ENCODE data around the gene DRICH1.
"Not testable (repeated sequence)": the region's sequence is repeated elsewhere in the genome, so short reads cannot be mapped to it uniquely, and the experiment has no call there.

DRICH1 gene

DNA sequence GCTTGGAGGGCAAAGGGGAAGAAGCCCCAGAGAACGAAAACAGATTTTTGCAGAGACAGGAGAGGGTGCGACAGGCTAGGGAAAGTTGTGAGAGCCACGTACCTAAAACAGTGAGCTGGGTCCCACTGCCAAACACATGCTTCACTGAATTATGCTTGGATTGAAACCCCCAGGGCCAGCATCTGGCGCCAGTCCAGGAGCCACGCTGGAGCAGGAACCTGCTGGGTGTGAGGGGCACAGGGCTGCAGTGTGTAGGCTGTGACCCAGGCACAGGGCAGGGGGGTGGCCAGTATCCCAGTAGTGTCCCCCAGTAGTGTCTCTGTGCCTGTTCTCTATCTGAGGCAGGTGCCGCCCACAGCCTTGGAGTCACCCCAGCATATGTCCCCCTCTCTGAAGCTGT lies 8.1 kb upstream of the DRICH1 start:
- not testable (repeated sequence) for H3K27ac ChIP-seq (ENCODE audit: low read length); H3K4me1 ChIP-seq (ENCODE audit: control insufficient read depth in 1 of 2, insufficient read depth in 2 of 2, low read length in 2 of 2); H3K36me3 ChIP-seq (ENCODE audit: control insufficient read depth in 1 of 2, insufficient read depth in 2 of 2, low read length in 2 of 2); H3K9me3 ChIP-seq (ENCODE audit: control insufficient read depth in 1 of 2, low read length in 2 of 2); H3K4me3 ChIP-seq (ENCODE audit: low read depth in 1 of 2, low read length in 2 of 2); H3K27me3 ChIP-seq (ENCODE audit: low read depth, low read length)

DNA sequence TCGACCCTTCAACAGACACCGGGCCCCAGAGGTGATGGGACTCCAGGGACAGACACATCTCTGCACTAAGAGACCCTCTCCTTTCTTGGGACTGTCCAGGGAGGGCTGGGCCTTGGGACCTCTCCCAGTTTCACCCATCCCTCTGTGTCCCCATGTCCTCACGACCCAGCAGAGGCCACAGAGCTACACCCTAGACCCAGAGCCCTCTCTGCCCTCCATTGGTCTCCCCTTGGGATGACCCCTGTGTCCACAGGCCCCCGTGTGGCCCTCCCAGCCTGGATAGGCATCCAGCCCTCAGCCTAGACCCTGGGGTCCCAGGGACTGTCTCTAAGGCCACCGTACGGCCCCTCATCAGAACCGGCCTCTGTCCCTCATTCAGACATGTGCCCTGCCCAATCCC lies 7.5 kb upstream of the DRICH1 start:
- H3K36me3 ChIP-seq (ENCODE audit: control insufficient read depth in 1 of 2, insufficient read depth in 2 of 2, low read length in 2 of 2) = no peaks in the 10 kb centered on the region
- H3K9me3 ChIP-seq (ENCODE audit: control insufficient read depth in 1 of 2, low read length in 2 of 2) = no peaks in the 10 kb centered on the region
- no peak overlapping the region for H3K4me3 ChIP-seq (ENCODE audit: low read depth in 1 of 2, low read length in 2 of 2)
- H3K27ac ChIP-seq (ENCODE audit: low read length) = no peak overlapping the region
- no peaks in the 10 kb centered on the region for H3K27me3 ChIP-seq (ENCODE audit: low read depth, low read length)
- no peaks in the 10 kb centered on the region for H3K4me1 ChIP-seq (ENCODE audit: control insufficient read depth in 1 of 2, insufficient read depth in 2 of 2, low read length in 2 of 2)

DNA sequence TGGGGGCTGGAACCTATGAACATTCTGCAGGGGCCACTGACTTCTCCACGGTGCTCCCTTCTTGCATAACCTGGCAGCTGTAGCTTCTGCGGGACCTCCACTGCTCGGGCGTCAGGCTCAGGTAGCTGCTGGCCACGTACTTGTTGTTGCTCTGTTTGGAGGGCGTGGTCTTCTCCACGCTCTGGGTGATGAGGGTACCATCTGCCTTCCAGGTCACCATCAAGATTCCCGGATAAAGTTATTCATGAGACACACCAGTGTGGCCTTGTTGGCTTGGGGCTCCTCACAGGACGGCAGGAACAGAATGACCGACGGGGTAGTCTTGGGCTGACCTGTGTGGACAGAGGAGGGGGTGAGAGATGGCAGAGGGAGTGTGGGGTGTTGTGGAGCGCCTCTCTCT lies 6.5 kb upstream of the DRICH1 start:
- no peak overlapping the region for H3K4me3 ChIP-seq (ENCODE audit: low read depth in 1 of 2, low read length in 2 of 2)
- no peaks in the 10 kb centered on the region for H3K36me3 ChIP-seq (ENCODE audit: control insufficient read depth in 1 of 2, insufficient read depth in 2 of 2, low read length in 2 of 2)
- H3K9me3 ChIP-seq (ENCODE audit: control insufficient read depth in 1 of 2, low read length in 2 of 2) = no peaks in the 10 kb centered on the region
- no peaks in the 10 kb centered on the region for H3K4me1 ChIP-seq (ENCODE audit: control insufficient read depth in 1 of 2, insufficient read depth in 2 of 2, low read length in 2 of 2)
- H3K27me3 ChIP-seq (ENCODE audit: low read depth, low read length) = no peaks in the 10 kb centered on the region
- no peak overlapping the region for H3K27ac ChIP-seq (ENCODE audit: low read length)

DNA sequence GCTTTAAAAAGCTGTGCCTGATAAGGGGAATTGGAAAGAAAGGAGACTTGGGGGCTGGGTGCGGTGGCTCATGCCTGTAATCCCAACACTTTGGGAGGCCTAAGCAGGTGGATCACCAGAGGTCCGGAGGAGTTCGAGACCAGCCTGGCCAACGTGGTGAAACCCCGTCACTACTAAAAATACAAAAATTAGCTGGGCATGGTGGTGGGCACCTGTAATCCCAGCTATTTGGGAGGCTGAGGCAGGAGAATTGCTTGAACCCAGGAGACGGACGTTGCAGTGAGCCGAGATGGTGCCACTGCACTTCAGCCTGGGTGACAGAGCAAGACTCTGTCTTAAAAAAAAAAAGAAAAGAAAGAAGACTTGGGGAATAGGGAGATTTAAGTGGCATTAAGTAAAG lies 3.2 kb upstream of the DRICH1 start:
- not testable (repeated sequence) for H3K4me3 ChIP-seq (ENCODE audit: low read depth in 1 of 2, low read length in 2 of 2); H3K4me1 ChIP-seq (ENCODE audit: control insufficient read depth in 1 of 2, insufficient read depth in 2 of 2, low read length in 2 of 2); H3K27me3 ChIP-seq (ENCODE audit: low read depth, low read length); H3K9me3 ChIP-seq (ENCODE audit: control insufficient read depth in 1 of 2, low read length in 2 of 2); H3K36me3 ChIP-seq (ENCODE audit: control insufficient read depth in 1 of 2, insufficient read depth in 2 of 2, low read length in 2 of 2); H3K27ac ChIP-seq (ENCODE audit: low read length)

DNA sequence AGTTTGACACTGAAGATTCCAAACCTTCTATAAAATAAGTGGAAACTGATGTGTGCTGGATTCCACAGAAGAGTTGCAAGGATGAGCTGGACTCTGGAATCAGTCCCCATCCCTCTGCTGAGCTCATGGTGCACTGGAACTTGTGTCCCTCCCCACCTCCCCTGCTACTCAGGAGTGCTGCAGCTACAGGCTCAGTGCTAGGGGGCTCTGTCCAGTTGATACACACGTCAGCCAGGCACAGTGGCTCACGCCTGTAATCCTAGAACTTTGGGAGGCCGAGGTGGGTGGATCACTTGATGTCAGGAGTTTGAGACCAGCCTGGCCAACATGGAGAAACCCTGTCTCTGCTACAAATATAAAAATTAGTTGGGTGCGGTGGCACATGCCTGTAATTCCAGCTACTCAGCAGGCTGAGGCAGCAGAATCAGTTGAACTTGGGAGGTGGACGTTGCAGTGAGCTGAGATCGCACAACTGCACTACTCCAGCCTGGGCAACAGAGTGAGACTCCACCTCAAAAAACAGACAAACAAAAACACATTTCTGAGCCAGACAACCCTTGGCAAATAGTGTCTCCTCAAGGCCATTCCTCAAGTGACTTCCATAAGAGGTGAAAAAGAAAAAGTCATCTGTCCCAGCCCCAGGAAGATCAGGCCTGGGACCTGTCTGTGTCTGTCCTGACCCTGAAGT lies 3.9 kb downstream of the DRICH1 start:
- H3K27me3 ChIP-seq (ENCODE audit: low read depth, low read length) = not testable (repeated sequence)

DNA sequence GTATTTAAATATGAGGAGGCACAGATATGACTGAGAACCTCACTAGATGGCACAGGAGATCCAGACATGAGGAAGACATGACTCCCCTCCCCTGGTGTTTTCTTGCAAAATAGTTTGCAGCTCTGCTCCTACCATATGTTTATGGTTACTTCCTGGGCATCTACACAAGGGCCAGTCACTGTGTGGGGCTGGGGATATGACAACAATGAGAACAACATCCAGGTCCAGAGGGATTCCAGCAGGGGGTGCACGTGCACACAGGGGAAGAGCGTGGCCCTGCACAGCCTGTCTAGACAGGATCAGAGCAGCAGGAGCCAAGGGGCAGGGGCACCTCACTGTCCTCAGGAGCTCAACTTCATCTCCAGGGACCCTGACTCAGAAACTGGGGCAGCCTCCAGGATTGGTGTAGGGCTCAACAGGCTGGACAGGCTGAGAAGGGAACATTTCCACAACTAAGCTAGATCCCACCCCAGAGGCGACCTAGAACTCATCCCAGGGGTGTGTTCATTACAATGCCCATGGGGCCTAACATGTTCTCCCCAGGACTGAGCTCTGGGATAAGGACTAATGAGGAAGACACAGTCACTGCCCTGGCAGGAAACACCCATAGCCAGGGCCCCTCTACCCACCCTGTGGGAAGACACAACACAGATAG lies 4.6 kb downstream of the DRICH1 start:
- H3K27me3 ChIP-seq (ENCODE audit: low read depth, low read length); H3K4me3 ChIP-seq (ENCODE audit: low read depth in 1 of 2, low read length in 2 of 2); H3K36me3 ChIP-seq (ENCODE audit: control insufficient read depth in 1 of 2, insufficient read depth in 2 of 2, low read length in 2 of 2); H3K27ac ChIP-seq (ENCODE audit: low read length); H3K9me3 ChIP-seq (ENCODE audit: control insufficient read depth in 1 of 2, low read length in 2 of 2); H3K4me1 ChIP-seq (ENCODE audit: control insufficient read depth in 1 of 2, insufficient read depth in 2 of 2, low read length in 2 of 2): not testable (repeated sequence)

More for the DNA sequence above, 3.9 kb downstream of the DRICH1 start:
- H3K27ac ChIP-seq (ENCODE audit: low read length); H3K9me3 ChIP-seq (ENCODE audit: control insufficient read depth in 1 of 2, low read length in 2 of 2); H3K4me3 ChIP-seq (ENCODE audit: low read depth in 1 of 2, low read length in 2 of 2); H3K4me1 ChIP-seq (ENCODE audit: control insufficient read depth in 1 of 2, insufficient read depth in 2 of 2, low read length in 2 of 2); H3K36me3 ChIP-seq (ENCODE audit: control insufficient read depth in 1 of 2, insufficient read depth in 2 of 2, low read length in 2 of 2): not testable (repeated sequence)

DNA sequence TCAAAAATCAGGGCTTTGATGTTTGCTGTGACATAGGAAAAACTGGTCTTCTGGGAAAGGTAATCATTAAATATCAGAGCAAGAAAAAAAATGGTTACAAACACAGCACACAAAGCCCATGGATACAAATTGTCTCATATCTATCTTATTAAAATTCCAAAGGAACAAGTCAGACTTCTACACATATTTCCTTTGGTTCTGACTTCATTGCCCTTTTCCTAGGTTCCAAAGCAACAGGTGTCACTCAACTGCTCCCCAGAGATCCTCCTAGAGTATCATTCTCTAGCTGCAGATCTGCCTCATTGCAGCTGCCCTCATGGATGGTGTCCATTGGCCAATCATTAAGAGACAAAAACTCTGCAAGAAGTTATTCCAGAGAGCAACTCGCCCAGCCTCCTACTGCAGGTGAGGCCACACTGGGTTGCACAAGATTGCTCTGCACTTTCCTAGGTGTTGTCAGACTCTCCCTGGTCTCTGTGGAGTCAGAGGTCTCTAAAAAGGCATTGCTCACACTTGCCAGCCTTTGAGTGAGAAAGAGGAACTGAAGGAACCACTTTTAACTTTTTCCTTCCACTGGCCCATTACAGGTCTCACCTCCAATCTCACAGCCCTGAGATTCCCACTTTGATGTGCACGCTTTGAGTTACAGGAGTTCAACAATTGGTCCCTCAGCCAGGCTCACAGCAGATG lies 5.7 kb downstream of the DRICH1 start:
- Histone ChIP-seq H3K4me1 (ENCODE audit: control insufficient read depth in 1 of 2, insufficient read depth in 2 of 2, low read length in 2 of 2) (no peaks in the 10 kb centered on the region), H3K27me3 (ENCODE audit: low read depth, low read length) (no peaks in the 10 kb centered on the region), H3K4me3 (ENCODE audit: low read depth in 1 of 2, low read length in 2 of 2) (no peak overlapping the region), H3K27ac (ENCODE audit: low read length) (no peak overlapping the region), H3K9me3 (ENCODE audit: control insufficient read depth in 1 of 2, low read length in 2 of 2) (no peaks in the 10 kb centered on the region), H3K36me3 (ENCODE audit: control insufficient read depth in 1 of 2, insufficient read depth in 2 of 2, low read length in 2 of 2) (no peaks in the 10 kb centered on the region)

DNA sequence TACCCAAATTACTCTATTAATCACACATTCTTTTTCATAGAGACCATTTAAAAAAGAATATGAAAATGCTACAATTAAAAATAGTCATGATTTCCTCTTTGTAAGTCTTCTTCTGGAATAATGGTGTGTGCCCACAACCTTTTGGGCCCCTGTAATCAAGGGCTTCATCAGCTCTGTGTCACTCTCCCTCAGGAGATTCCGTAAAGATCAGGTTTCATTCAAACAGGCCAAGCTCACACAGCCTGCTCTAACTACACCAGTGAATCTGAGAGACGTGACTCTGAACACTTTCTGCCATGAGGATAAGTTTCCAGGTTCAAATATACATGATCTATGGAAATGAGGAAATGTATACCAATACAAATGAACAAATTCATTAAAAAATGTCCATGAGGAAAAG lies 9.5 kb downstream of the DRICH1 start:
- Histone ChIP-seq H3K36me3 (ENCODE audit: control insufficient read depth in 1 of 2, insufficient read depth in 2 of 2, low read length in 2 of 2) (no peaks in the 10 kb centered on the region), H3K4me3 (ENCODE audit: low read depth in 1 of 2, low read length in 2 of 2) (no peak overlapping the region), H3K9me3 (ENCODE audit: control insufficient read depth in 1 of 2, low read length in 2 of 2) (no peaks in the 10 kb centered on the region), H3K27me3 (ENCODE audit: low read depth, low read length) (no peaks in the 10 kb centered on the region), H3K27ac (ENCODE audit: low read length) (no peak overlapping the region), H3K4me1 (ENCODE audit: control insufficient read depth in 1 of 2, insufficient read depth in 2 of 2, low read length in 2 of 2) (no peaks in the 10 kb centered on the region)

DNA sequence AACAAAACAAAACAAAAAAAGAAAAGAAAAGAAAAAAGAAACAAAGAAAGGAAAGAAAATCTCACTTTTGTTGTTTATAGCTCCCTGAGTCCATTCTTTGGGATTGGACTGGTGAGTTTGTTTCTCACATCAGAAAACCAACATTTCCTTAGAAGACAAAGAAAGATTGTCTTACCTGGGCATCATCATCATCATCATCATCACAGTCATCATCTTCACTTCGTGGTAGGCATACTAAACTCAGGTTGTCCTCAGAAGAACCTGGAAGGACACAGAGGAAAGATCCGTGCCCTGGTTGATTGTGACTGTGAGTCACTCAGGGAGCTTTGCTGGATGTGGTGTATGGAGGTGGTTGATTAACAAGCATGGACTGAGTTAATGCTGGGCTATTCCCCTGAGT lies 10.2 kb downstream of the DRICH1 start:
- not testable (repeated sequence) for H3K27ac ChIP-seq (ENCODE audit: low read length); H3K4me3 ChIP-seq (ENCODE audit: low read depth in 1 of 2, low read length in 2 of 2); H3K36me3 ChIP-seq (ENCODE audit: control insufficient read depth in 1 of 2, insufficient read depth in 2 of 2, low read length in 2 of 2); H3K4me1 ChIP-seq (ENCODE audit: control insufficient read depth in 1 of 2, insufficient read depth in 2 of 2, low read length in 2 of 2); H3K9me3 ChIP-seq (ENCODE audit: control insufficient read depth in 1 of 2, low read length in 2 of 2); H3K27me3 ChIP-seq (ENCODE audit: low read depth, low read length)

DNA sequence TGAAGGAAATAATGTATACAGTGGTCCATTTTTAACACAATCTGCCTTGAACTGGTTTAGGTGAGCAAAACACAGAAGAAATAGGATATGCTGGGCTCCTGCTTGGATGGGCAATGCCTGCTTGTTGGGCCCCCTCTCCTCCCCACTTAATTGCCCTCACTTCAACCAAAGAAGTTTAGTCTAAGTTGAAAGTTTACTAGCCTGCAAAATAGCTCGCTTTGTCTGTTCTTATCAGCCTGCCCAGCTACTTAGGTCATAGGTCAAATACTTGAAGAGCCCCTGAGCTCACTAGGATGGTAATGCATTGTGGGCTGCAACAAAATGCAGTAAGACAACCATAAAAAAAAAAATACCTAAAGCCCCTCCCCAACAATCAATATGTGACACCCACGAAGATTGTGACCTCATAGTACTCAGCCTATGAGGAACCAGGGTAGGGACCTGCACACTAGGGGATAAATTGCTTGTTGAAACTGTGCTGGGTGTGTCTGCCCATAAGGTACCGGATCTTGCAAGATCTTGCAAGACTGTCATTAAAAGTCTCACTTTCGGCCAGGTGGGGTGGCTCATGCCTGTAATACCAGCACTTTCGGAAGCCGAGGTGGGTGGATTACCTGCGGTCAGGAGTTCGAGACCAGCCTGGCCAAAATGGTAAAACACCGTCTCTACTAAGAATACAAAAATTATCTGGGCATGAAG lies 10.9 kb downstream of the DRICH1 start:
- Histone ChIP-seq H3K36me3 (ENCODE audit: control insufficient read depth in 1 of 2, insufficient read depth in 2 of 2, low read length in 2 of 2) (no peaks in the 10 kb centered on the region), H3K4me1 (ENCODE audit: control insufficient read depth in 1 of 2, insufficient read depth in 2 of 2, low read length in 2 of 2) (no peaks in the 10 kb centered on the region), H3K9me3 (ENCODE audit: control insufficient read depth in 1 of 2, low read length in 2 of 2) (no peaks in the 10 kb centered on the region), H3K27ac (ENCODE audit: low read length) (no peak overlapping the region), H3K27me3 (ENCODE audit: low read depth, low read length) (no peaks in the 10 kb centered on the region), H3K4me3 (ENCODE audit: low read depth in 1 of 2, low read length in 2 of 2) (no peak overlapping the region)

DNA sequence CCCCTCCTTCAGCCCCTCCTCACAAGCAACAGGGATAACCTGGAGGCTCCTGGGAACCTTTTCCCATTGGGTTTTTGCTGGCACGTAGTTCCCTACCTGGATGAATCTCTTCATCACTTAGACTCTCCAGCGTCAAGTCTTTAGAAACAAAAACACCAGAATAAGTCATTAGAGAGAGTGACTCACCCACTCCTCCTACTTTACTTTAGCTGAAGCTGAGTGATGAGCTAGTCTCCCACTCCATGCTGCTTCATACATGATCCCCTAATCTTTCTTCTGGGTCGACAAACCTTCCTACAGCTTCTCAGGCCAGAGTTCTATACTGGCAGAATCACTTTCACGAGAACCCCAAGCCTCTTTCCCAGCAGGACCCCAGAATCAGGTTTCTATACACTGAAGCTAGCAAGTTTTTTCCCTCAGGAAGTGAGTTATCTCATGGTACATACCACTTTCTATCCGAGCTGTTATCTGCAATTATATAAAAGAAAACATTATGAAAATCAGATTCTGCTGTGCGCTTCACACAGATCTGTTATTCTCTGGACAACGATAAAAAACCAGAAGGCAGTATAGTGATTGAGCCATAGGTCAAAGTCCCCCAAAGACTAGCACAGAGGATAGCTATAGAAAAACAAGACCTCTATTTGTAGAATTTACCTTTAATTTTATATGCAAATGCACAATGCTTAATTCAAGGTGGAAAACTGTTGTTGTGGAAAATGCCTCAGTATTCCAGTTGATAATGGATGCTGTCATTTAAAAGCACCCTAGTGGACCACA lies 18.7 kb downstream of the DRICH1 start:
- Histone ChIP-seq H3K9me3 (ENCODE audit: control insufficient read depth in 1 of 2, low read length in 2 of 2) (no peaks in the 10 kb centered on the region), H3K4me3 (ENCODE audit: low read depth in 1 of 2, low read length in 2 of 2) (no peak overlapping the region), H3K27ac (ENCODE audit: low read length) (no peak overlapping the region), H3K27me3 (ENCODE audit: low read depth, low read length) (no peaks in the 10 kb centered on the region), H3K4me1 (ENCODE audit: control insufficient read depth in 1 of 2, insufficient read depth in 2 of 2, low read length in 2 of 2) (no peaks in the 10 kb centered on the region), H3K36me3 (ENCODE audit: control insufficient read depth in 1 of 2, insufficient read depth in 2 of 2, low read length in 2 of 2) (no peaks in the 10 kb centered on the region)
